ENCODE results near the gene LBHD2. TPM values are rescaled to one million over a fixed set of nuclear protein-coding genes. Genes with fewer than 3 reads are reported as not detected.

Gene LBHD2
- total and polyA plus RNA-seq, 10 of the 15 experiments (the other 5 are each of a cell fraction or from before 2014, with no cell fraction given): not detected

GRCh38 chr14:103126088-103126872 lies 42.3 kb downstream of the LBHD2 start:
- Histone ChIP-seq H3K9ac (ENCODE audit: control insufficient read depth, insufficient read depth, low read length) (no peak overlapping the region), H3K4me2 (ENCODE audit: control insufficient read depth, insufficient read depth) (no peak overlapping the region; the same call in 1 of the 2 replicates), H3K79me2 (ENCODE audit: control insufficient read depth, insufficient read depth, low read length) (peaks cover 21% of the 10 kb centered on the region), H4K20me1 (ENCODE audit: control insufficient read depth, insufficient read depth) (no peaks in the 10 kb centered on the region), H3K4me3 (no peak overlapping the region; the same call in 1 of the 2 replicates), H3K27me3 (replicated peaks in 1 of 2; ENCODE audit: control insufficient read depth in 2 of 2, insufficient read depth in 2 of 2, low read length in 1 of 2) (no peaks in the 10 kb centered on the region), H2AFZ (ENCODE audit: control insufficient read depth, low read depth, low read length) (no peak overlapping the region), H3K9me3 (replicated peaks; ENCODE audit: control insufficient read depth, insufficient read depth, low read length) (no peaks in the 10 kb centered on the region), H3K36me3 (ENCODE audit: control insufficient read depth in 2 of 2, insufficient read depth in 2 of 2, low read length in 1 of 2) (peaks cover 0 to 5% of the 10 kb centered on the region in 2 experiments; a peak in 2 of 4 replicates), H3K4me1 (ENCODE audit: control insufficient read depth, insufficient read depth, low read length) (peaks cover 15% of the 10 kb centered on the region), H3K27ac (ENCODE audit: control insufficient read depth, insufficient read depth) (no peak overlapping the region)
- no peak for FAIRE-seq
- SMC1A ChIA-PET (ENCODE audit: uncharacterized antibody, unreplicated experiment): interaction anchor here (0.9 to 1.8 kb wide), 3 partner anchors 9 to 21 kb away, joined by 3 to 7 read pairs (median 6); no protein-coding TSS in a partner anchor
- RAD21 ChIA-PET (ENCODE audit: unreplicated experiment): interaction anchor here (0.8 to 1.3 kb wide), 2 partner anchors 16 to 21 kb away, joined by 3 to 4 read pairs; no protein-coding TSS in a partner anchor
- BruUV-seq (replicated peaks): TSS peak; percentile 55
- no peak for DNase-seq (ENCODE audit: low read depth, low spot score)
- CTCF ChIA-PET: interaction anchor here (0.5 to 3.2 kb wide), 6 partner anchors 14 to 518 kb away, joined by 3 to 19 read pairs (median 3); no protein-coding TSS in a partner anchor
- WGBS (ENCODE audit: insufficient coverage, insufficient replicate concordance, low lambda C conversion rate, missing lambda C conversion rate): 88% methylated on average over 20 of the region's 22 CpGs
- in situ Hi-C loops (cut with MboI): no loop called here
- intact Hi-C loops (cut with micrococcal nuclease; ENCODE audit: unreplicated experiment): no loop called here
- POLR2A ChIA-PET: interaction anchor here (0.5 kb wide), 1 partner anchor 78 kb away, joined by 3 read pairs; no protein-coding TSS in a partner anchor
- ATAC-seq: no peak
- no peak for TF ChIP-seq NR2C1 (IDR thresholded peaks at IDR 0.05)
- no peak for TF ChIP-seq TCF7 (IDR thresholded peaks at IDR 0.05; ENCODE audit: borderline replicate concordance)
- TF ChIP-seq NRF1 (conservative IDR thresholded peaks at IDR 0.05; ENCODE audit: low read depth, low read length): no peak
- TF ChIP-seq STAT1 (conservative IDR thresholded peaks at IDR 0.05): no peak
- no peak for TF ChIP-seq EZH2 (IDR thresholded peaks at IDR 0.05; ENCODE audit: borderline replicate concordance, control insufficient read depth, low read depth, low read length)
- TF ChIP-seq TCF12 (IDR thresholded peaks at IDR 0.05; ENCODE audit: low read depth, low read length): no peak
- TF ChIP-seq TAF1 (IDR thresholded peaks at IDR 0.05; ENCODE audit: borderline replicate concordance, low read depth, low read length): no peak
- TF ChIP-seq SREBF1 (IDR thresholded peaks at IDR 0.05; ENCODE audit: low read length): no peak
- no peak for TF ChIP-seq JUND (IDR thresholded peaks at IDR 0.05; ENCODE audit: low read depth, low read length)
- TF ChIP-seq ZBTB4 (CRISPR knock-in tag; IDR thresholded peaks at IDR 0.05): no peak
- TF ChIP-seq ZNF622 (IDR thresholded peaks at IDR 0.05): no peak
- TF ChIP-seq SUZ12 (IDR thresholded peaks at IDR 0.05; ENCODE audit: unreplicated experiment): no peak
- no peak for TF ChIP-seq HDGF (IDR thresholded peaks at IDR 0.05)
- TF ChIP-seq ATF7 (IDR thresholded peaks at IDR 0.05; ENCODE audit: low read depth): no peak
- no peak for TF ChIP-seq E4F1 (IDR thresholded peaks at IDR 0.05; ENCODE audit: borderline replicate concordance, partially characterized antibody)
- no peak for TF ChIP-seq RFX5 (IDR thresholded peaks at IDR 0.05; ENCODE audit: low read depth, low read length)
